ENCODE results near the gene SDHD. TPM values are rescaled to one million over a fixed set of nuclear protein-coding genes. Genes with fewer than 3 reads are reported as not detected.
"Not testable (repeated sequence)": the region's sequence is repeated elsewhere in the genome, so short reads cannot be mapped to it uniquely, and the experiment has no call there.

The SDHD gene
- total and polyA plus RNA-seq, 4 donors = 85.5 to 164 (median 104) TPM

DNA sequence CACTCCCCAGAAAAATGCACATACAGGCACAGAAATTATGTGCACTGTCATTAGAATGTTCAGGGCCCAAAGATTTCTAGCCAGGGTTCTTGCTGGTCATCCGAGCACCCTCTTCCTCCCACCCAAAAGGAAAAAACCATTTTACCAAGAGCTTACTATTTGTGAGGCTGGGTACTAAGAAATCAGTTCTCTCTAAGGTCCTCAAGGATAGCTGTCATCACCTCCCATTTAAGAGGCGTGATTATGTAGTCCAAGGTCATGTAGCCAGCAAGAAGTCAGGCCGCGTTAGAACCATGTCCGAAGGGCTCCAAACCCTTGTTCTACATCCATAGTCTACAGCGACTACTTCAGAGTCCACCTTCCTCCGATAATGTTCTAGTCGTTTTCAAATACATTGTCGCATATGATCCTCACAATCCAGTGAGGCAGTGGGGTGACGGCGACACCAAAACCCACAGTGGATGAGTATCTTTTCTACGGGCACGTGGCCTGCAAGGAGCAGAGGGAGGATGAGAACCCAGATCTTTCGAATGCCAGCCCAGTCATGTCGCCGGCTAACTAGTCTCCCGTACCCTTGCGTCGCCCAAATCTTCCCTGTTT, 751 bp upstream of the SDHD start:
- peak; percentile 29 for ATAC-seq (ENCODE audit: insufficient read depth, low FRiP score)
- Histone ChIP-seq H3K4me1 (ENCODE audit: control insufficient read depth in 5 of 5, insufficient read depth in 5 of 5, low read length in 5 of 5) (peaks cover 0 to 22% (median 8%) of the 10 kb centered on the region in 5 donors), H3K4me3 (peak overlapping the region; percentile 98), H3K27ac (ENCODE audit: low read depth in 1 of 2, low read length in 1 of 2) (peak overlapping the region; percentile 73 to 87), H3K27me3 (ENCODE audit: control insufficient read depth in 3 of 3, insufficient read depth in 3 of 3, low read length in 2 of 3) (no peaks in the 10 kb centered on the region), H3K9me3 (ENCODE audit: control insufficient read depth in 4 of 4, insufficient read depth in 3 of 4, low read length in 3 of 4) (no peaks in the 10 kb centered on the region), H3K9ac (ENCODE audit: insufficient read depth in 1 of 2, low read length in 2 of 2) (peak overlapping the region; percentile 69 to 97), H3K36me3 (ENCODE audit: control insufficient read depth in 4 of 4, insufficient read depth in 4 of 4, low read length in 4 of 4) (peaks cover 11 to 51% (median 39%) of the 10 kb centered on the region in 4 donors)
- DNase-seq = peak in 1 of 3 donors; percentile 42
- WGBS, 2 donors = 5 to 8% methylated on average over 19 of the region's 19 CpGs
- TF ChIP-seq, protein P1, sequence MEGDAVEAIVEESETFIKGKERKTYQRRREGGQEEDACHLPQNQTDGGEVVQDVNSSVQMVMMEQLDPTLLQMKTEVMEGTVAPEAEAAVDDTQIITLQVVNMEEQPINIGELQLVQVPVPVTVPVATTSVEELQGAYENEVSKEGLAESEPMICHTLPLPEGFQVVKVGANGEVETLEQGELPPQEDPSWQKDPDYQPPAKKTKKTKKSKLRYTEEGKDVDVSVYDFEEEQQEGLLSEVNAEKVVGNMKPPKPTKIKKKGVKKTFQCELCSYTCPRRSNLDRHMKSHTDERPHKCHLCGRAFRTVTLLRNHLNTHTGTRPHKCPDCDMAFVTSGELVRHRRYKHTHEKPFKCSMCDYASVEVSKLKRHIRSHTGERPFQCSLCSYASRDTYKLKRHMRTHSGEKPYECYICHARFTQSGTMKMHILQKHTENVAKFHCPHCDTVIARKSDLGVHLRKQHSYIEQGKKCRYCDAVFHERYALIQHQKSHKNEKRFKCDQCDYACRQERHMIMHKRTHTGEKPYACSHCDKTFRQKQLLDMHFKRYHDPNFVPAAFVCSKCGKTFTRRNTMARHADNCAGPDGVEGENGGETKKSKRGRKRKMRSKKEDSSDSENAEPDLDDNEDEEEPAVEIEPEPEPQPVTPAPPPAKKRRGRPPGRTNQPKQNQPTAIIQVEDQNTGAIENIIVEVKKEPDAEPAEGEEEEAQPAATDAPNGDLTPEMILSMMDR (IDR thresholded peaks at IDR 0.05; ENCODE audit: control extremely low read depth, extremely low read depth) = no peak

DNA sequence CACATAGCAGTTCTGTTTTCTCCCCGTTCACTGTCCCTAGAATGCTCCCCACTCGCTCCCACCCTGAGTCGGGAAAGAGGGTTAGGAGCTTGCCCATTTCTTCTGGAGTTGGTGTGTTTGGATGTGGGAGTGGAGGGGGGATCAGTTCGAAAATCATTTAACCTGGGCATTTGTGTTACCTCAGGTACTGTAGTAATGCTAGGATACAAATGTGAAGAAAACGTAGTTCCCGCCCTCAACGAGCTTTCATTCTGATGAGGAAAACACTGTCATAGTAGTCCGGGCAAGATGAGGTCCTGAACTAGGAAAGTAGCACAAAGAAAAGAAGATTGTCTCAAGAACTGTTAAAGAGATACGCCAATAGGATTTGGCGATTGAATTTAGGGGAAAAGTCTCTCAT, 539 bp downstream of the SDHD start:
- TF ChIP-seq, protein P1 (IDR thresholded peaks at IDR 0.05; ENCODE audit: control extremely low read depth, extremely low read depth) = no peak
- H3K27me3 ChIP-seq (ENCODE audit: control insufficient read depth in 3 of 3, insufficient read depth in 3 of 3, low read length in 2 of 3) = no peaks in the 10 kb centered on the region
- H3K9me3 ChIP-seq (ENCODE audit: control insufficient read depth in 4 of 4, insufficient read depth in 3 of 4, low read length in 3 of 4) = no peaks in the 10 kb centered on the region
- ATAC-seq (ENCODE audit: insufficient read depth, low FRiP score) (no peak), DNase-seq (peak in 1 of 3 donors; percentile 3)
- H3K27ac ChIP-seq (ENCODE audit: low read depth in 1 of 2, low read length in 1 of 2) = peak overlapping the region; percentile 86 to 87
- H3K4me1 ChIP-seq (ENCODE audit: control insufficient read depth in 5 of 5, insufficient read depth in 5 of 5, low read length in 5 of 5) = peaks cover 0 to 22% (median 8%) of the 10 kb centered on the region in 5 donors
- WGBS, 2 donors = 19 to 20% methylated on average over 10 of the region's 10 CpGs
- peaks cover 13 to 53% (median 47%) of the 10 kb centered on the region in 4 donors for H3K36me3 ChIP-seq (ENCODE audit: control insufficient read depth in 4 of 4, insufficient read depth in 4 of 4, low read length in 4 of 4)
- peak overlapping the region; percentile 78 to 97 for H3K9ac ChIP-seq (ENCODE audit: insufficient read depth in 1 of 2, low read length in 2 of 2)
- H3K4me3 ChIP-seq = peak overlapping the region; percentile 98

DNA sequence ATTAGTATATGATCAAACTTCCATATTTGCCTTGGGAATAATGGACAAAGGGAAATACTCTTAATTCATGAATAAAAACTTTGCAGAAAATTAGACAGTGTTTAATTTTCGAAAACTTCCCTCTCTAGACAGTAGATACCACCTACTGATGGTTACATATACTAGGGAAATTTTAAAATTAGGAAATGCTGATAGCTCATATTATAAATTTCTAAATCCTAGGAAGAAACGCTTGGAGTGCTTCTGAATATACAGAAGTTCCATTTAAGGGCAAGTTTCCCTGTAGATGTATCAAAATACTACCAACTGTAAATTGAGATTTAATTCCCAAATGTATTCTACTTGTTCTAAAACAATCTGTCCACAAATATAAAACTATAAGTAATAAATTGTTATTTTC, 8.6 kb downstream of the SDHD start:
- WGBS, 2 donors = 96 to 99% methylated on average over 2 of the region's 2 CpGs
- H3K9me3 ChIP-seq (ENCODE audit: control insufficient read depth in 4 of 4, insufficient read depth in 3 of 4, low read length in 3 of 4); ATAC-seq (ENCODE audit: insufficient read depth, low FRiP score); H3K9ac ChIP-seq (ENCODE audit: insufficient read depth in 1 of 2, low read length in 2 of 2); H3K27ac ChIP-seq (ENCODE audit: low read depth in 1 of 2, low read length in 1 of 2); H3K4me3 ChIP-seq; H3K4me1 ChIP-seq (ENCODE audit: control insufficient read depth in 5 of 5, insufficient read depth in 5 of 5, low read length in 5 of 5); H3K27me3 ChIP-seq (ENCODE audit: control insufficient read depth in 3 of 3, insufficient read depth in 3 of 3, low read length in 2 of 3); DNase-seq: not testable (repeated sequence)
- H3K36me3 ChIP-seq (ENCODE audit: control insufficient read depth in 4 of 4, insufficient read depth in 4 of 4, low read length in 4 of 4) = peaks cover 10 to 34% (median 17%) of the 10 kb centered on the region in 4 donors

DNA sequence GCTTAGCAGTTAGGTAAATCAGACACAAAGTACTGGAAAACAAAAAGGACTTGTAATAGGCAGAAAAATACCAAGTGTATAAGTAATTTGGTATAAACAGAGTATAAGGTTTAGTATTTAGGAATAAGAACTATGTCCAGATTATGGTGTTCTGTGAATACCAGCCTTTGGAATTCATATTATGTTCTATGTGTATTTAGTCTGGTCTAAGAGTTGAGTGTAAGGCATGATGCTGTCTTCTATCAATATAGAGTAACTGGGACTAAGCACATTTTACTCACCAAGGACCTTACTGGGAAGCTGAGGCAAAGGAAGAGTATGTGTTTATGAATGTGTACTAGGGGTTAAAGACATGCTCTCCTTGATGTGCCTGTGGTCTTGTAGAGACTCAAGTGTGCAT, 9.5 kb downstream of the SDHD start:
- no peak for ATAC-seq (ENCODE audit: insufficient read depth, low FRiP score)
- H3K4me1 ChIP-seq (ENCODE audit: control insufficient read depth in 5 of 5, insufficient read depth in 5 of 5, low read length in 5 of 5) = peaks cover 0 to 2% (median 0%) of the 10 kb centered on the region in 5 donors
- peaks cover 7 to 26% (median 10%) of the 10 kb centered on the region in 4 donors for H3K36me3 ChIP-seq (ENCODE audit: control insufficient read depth in 4 of 4, insufficient read depth in 4 of 4, low read length in 4 of 4)
- H3K9ac ChIP-seq (ENCODE audit: insufficient read depth in 1 of 2, low read length in 2 of 2) = no peak overlapping the region
- H3K4me3 ChIP-seq = no peak overlapping the region
- H3K27ac ChIP-seq (ENCODE audit: low read depth in 1 of 2, low read length in 1 of 2) = no peak overlapping the region
- DNase-seq = no peak
- no peaks in the 10 kb centered on the region for H3K27me3 ChIP-seq (ENCODE audit: control insufficient read depth in 3 of 3, insufficient read depth in 3 of 3, low read length in 2 of 3)
- no peaks in the 10 kb centered on the region for H3K9me3 ChIP-seq (ENCODE audit: control insufficient read depth in 4 of 4, insufficient read depth in 3 of 4, low read length in 3 of 4)
- TF ChIP-seq, protein P1 (IDR thresholded peaks at IDR 0.05; ENCODE audit: control extremely low read depth, extremely low read depth) = no peak

Data from lung (tissue), 12 donors.